B cell (primary cell): ENCODE measurements around the gene CD247. TPM values are rescaled to one million over a fixed set of nuclear protein-coding genes. Genes with fewer than 3 reads are reported as not detected.
A peak's percentile ranks its signal among the peaks of the same experiment; 100 is the strongest.

Experiments
- ATAC-seq: fragments of 200-7000 bp; cut with Tn5 transposase; one replicate; pipeline ENCODE4 v1.10.0; 2021; ENCODE audit warnings: low read depth, mild to moderate bottlenecking, moderate number of reproducible peaks, moderate library complexity
- CTCF ChIA-PET: fragments of 350-600 bp; sonication (Branson Sonifier 250); formaldehyde crosslinking; loops from one replicate; lab custom pipeline; 2021; ENCODE audit warnings: antibody characterized with exemption, inconsistent platforms; lab: Charles Lee
- POLR2A ChIA-PET: fragments of 350-600 bp; sonication (Branson Sonifier 250); formaldehyde crosslinking; loops from one replicate; lab custom pipeline; 2021; ENCODE audit warnings: antibody characterized with exemption; lab: Charles Lee
- DNase-seq: peaks from one replicate; pipeline ENCODE4 v3.0.0; 2013
- H2AFZ ChIP-seq: 2 replicates; pipeline ENCODE4 v1.6.1; 2012; ENCODE audit warnings: mild to moderate bottlenecking, low read depth, low read length; ENCODE audit not compliant: insufficient read depth, poor library complexity, severe bottlenecking
- H3K27ac ChIP-seq, 2 donors: 1 replicate in 1 of 2; 2 replicates in 1 of 2; pipeline ENCODE4 v1.5.1; 2012 to 2013; ENCODE audit warnings: low read length in 2 of 2, mild to moderate bottlenecking in 2 of 2, moderate library complexity in 1 of 2
- H3K27me3 ChIP-seq, 4 experiments: fragments of 200-600 bp in 1 of 4; sonication (generic) in 1 of 4; replicated peaks in 1 of 4; 1 replicate in 2 of 4; 2 replicates in 2 of 4; pipeline versions ENCODE4 v1.6.1 to v1.7.0; 2013 to 2016; ENCODE audit warnings: low read length in 3 of 4, mild to moderate bottlenecking in 2 of 4, mixed read lengths in 1 of 4, moderate library complexity in 1 of 4; ENCODE audit not compliant: insufficient read depth in 4 of 4, control insufficient read depth in 3 of 4; ENCODE audit errors: control extremely low read depth in 1 of 4
- H3K36me3 ChIP-seq, 2 experiments: replicated peaks in 1 of 2; 1 replicate in 1 of 2; 2 replicates in 1 of 2; pipeline versions ENCODE4 v1.6.1 to v1.7.1; 2013; ENCODE audit warnings: low read length in 1 of 2; ENCODE audit not compliant: insufficient read depth in 2 of 2, control insufficient read depth in 1 of 2; ENCODE audit errors: control extremely low read depth in 1 of 2, extremely low read depth in 1 of 2
- H3K4me1 ChIP-seq, 2 donors: fragments of 200-600 bp in 1 of 2; sonication (generic) in 1 of 2; 1 replicate in 1 of 2; 2 replicates in 1 of 2; pipeline versions ENCODE4 v1.5.1 to v1.6.1; 2013 to 2017; ENCODE audit warnings: low read length in 2 of 2; ENCODE audit not compliant: control insufficient read depth in 2 of 2, insufficient read depth in 2 of 2
- H3K4me2 ChIP-seq: replicated peaks from 2 replicates; pipeline ENCODE3; 2012; ENCODE audit warnings: mild to moderate bottlenecking, low read depth, low read length; ENCODE audit not compliant: poor library complexity, severe bottlenecking
- H3K4me3 ChIP-seq, 5 experiments: fragments of 200-600 bp in 1 of 5; sonication (generic) in 1 of 5; 1 replicate in 3 of 5; 2 replicates in 2 of 5; pipeline versions ENCODE4 v1.5.1 to v1.7.0; 2011 to 2016; ENCODE audit warnings: low read length in 4 of 5, mild to moderate bottlenecking in 4 of 5, low read depth in 2 of 5, control low read depth in 1 of 5, moderate library complexity in 1 of 5; ENCODE audit not compliant: insufficient read depth in 1 of 5; ENCODE audit errors: control extremely low read depth in 1 of 5, extremely low read depth in 1 of 5
- H3K79me2 ChIP-seq: fragments of 200-600 bp; sonication (generic); one replicate; pipeline ENCODE4 v1.6.0; 2016; ENCODE audit warnings: low read length; ENCODE audit not compliant: control insufficient read depth, insufficient read depth
- H3K9ac ChIP-seq: fragments of 200-600 bp; sonication (generic); 2 replicates; pipeline ENCODE4 v1.6.1; 2017; ENCODE audit warnings: mild to moderate bottlenecking, low read length, moderate library complexity
- H3K9me3 ChIP-seq, 3 donors: one replicate each; pipeline versions ENCODE4 v1.6.1 to v1.7.1; 2013; ENCODE audit warnings: low read length in 2 of 3; ENCODE audit not compliant: control insufficient read depth in 2 of 3, insufficient read depth in 1 of 3; ENCODE audit errors: control extremely low read depth in 1 of 3
- H4K20me1 ChIP-seq: 2 replicates; pipeline ENCODE4 v1.6.0; 2012; ENCODE audit warnings: mild to moderate bottlenecking, low read length; ENCODE audit not compliant: insufficient read depth, control insufficient read depth, poor library complexity, severe bottlenecking
- H3K27ac Mint-ChIP-seq: one replicate; pipeline ENCODE4 v1.8.0; 2021; ENCODE audit warnings: mixed read lengths
- H3K27me3 Mint-ChIP-seq: one replicate; pipeline ENCODE4 v1.8.0; 2021; ENCODE audit warnings: mixed read lengths
- H3K4me1 Mint-ChIP-seq: one replicate; pipeline ENCODE4 v1.8.0; 2021; ENCODE audit warnings: mixed read lengths
- H3K4me3 Mint-ChIP-seq: one replicate; pipeline ENCODE4 v1.8.0; 2021; ENCODE audit warnings: mixed read lengths
- H3K9me3 Mint-ChIP-seq: one replicate; pipeline ENCODE4 v1.8.0; 2022; ENCODE audit warnings: mixed read lengths; ENCODE audit not compliant: insufficient read depth
- EZH2 ChIP-seq: IDR thresholded peaks from 2 replicates; pipeline ENCODE4 v1.6.1; 2012; ENCODE audit warnings: borderline replicate concordance, low read depth, mild to moderate bottlenecking, moderate library complexity, low read length; ENCODE audit not compliant: insufficient read depth, poor library complexity, severe bottlenecking
- WGBS: methylation state at CpG from one replicate; pipeline ENCODE4 v1.1.5; 2013; ENCODE audit warnings: missing lambda C conversion rate; ENCODE audit not compliant: insufficient coverage; 5-methylcytosine and 5-hydroxymethylcytosine counted together
- intact Hi-C: fragments of 100-400 bp; cut with micrococcal nuclease; formaldehyde crosslinking; loops from one replicate; pipeline ENCODE4 v1.10.0; 2022
- polyA plus RNA-seq: library from polyadenylated mRNA; depleted of rRNA; stranded (reverse); fragments of >200 nt; gene quantifications from 2 replicates; pipeline ENCODE4 v1.2.3, GENCODE V29; 2012
- total RNA-seq, 2 donors: library from RNA; stranded (reverse); fragments of 120-200 nt in 1 of 2; gene quantifications; 1 replicate in 1 of 2; 2 replicates in 1 of 2; pipeline versions ENCODE4 v1.2.3 to v1.2.4, GENCODE V29; 2013 to 2022
- TF ChIP-seq, protein P1 (sequence below): fragments of 200-600 bp; IDR thresholded peaks from one replicate; pipeline ENCODE4 v1.8.0; 2022; ENCODE audit warnings: antibody characterized with exemption, mild to moderate bottlenecking

Gene CD247
- total and polyA plus RNA-seq, 2 donors (not counting 1 experiment from before 2014, with no cell fraction given): 2.5 to 10.8 TPM

DNA sequence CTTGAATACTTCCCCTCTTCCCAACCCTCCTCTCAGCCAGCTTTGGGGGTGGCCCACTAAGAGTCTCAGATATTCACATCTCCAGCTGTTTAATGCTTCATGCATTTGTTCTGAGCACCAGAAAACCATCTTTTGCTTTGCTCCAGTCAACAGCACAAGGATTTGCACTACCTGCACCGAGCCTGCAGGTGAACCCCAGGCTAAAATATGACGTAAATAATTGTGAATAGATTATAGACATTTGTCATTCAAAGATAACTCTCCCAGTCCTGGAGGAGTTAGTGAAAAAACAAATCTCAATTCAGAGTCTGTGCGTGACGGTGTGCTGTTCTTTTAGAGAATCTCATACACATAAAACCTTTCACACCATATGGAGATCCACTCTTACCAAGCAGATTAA, 7.4 kb downstream of the CD247 start:
- POLR2A ChIA-PET: no interaction called here
- peaks cover 0 to 15% (median 4%) of the 10 kb centered on the region in 4 experiments for H3K27me3 ChIP-seq
- H2AFZ ChIP-seq: no peak overlapping the region
- ATAC-seq (no peak), DNase-seq (no peak)
- no peak overlapping the region for H3K4me3 ChIP-seq
- WGBS: 100% methylated on average over 2 of the region's 4 CpGs
- H3K27ac ChIP-seq: no peak overlapping the region
- TF ChIP-seq, protein P1, sequence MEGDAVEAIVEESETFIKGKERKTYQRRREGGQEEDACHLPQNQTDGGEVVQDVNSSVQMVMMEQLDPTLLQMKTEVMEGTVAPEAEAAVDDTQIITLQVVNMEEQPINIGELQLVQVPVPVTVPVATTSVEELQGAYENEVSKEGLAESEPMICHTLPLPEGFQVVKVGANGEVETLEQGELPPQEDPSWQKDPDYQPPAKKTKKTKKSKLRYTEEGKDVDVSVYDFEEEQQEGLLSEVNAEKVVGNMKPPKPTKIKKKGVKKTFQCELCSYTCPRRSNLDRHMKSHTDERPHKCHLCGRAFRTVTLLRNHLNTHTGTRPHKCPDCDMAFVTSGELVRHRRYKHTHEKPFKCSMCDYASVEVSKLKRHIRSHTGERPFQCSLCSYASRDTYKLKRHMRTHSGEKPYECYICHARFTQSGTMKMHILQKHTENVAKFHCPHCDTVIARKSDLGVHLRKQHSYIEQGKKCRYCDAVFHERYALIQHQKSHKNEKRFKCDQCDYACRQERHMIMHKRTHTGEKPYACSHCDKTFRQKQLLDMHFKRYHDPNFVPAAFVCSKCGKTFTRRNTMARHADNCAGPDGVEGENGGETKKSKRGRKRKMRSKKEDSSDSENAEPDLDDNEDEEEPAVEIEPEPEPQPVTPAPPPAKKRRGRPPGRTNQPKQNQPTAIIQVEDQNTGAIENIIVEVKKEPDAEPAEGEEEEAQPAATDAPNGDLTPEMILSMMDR: no peak
- TF ChIP-seq EZH2: no peak
- H3K4me2 ChIP-seq: no peak overlapping the region
- no peaks in the 10 kb centered on the region for H3K9me3 ChIP-seq
- intact Hi-C loops: no loop called here
- Mint-ChIP-seq H3K4me1 (no peaks in the 10 kb centered on the region), H3K4me3 (no peak overlapping the region), H3K9me3 (no peaks in the 10 kb centered on the region), H3K27ac (no peak overlapping the region), H3K27me3 (peaks cover 38% of the 10 kb centered on the region)
- CTCF ChIA-PET: interaction anchor here (0.6 to 1.1 kb wide), 2 partner anchors 23 to 304 kb away, joined by 3 read pairs; no protein-coding TSS in a partner anchor
- H3K9ac ChIP-seq: no peak overlapping the region
- no peaks in the 10 kb centered on the region for H3K4me1 ChIP-seq
- no peaks in the 10 kb centered on the region for H3K36me3 ChIP-seq
- H4K20me1 ChIP-seq: no peaks in the 10 kb centered on the region
- no peaks in the 10 kb centered on the region for H3K79me2 ChIP-seq

- H3K36me3 ChIP-seq: no peaks in the 10 kb centered on the region
- no peak overlapping the region for H3K4me3 Mint-ChIP-seq
- no peaks in the 10 kb centered on the region for H3K9me3 Mint-ChIP-seq
- H3K27ac ChIP-seq: no peak overlapping the region
- peaks cover 42% of the 10 kb centered on the region for H3K27me3 Mint-ChIP-seq
- H3K27ac Mint-ChIP-seq: no peak overlapping the region
- H3K9ac ChIP-seq: no peak overlapping the region
- TF ChIP-seq, protein P1: no peak
- no peak for TF ChIP-seq EZH2
- H3K27me3 ChIP-seq: peaks cover 0 to 15% (median 4%) of the 10 kb centered on the region in 4 experiments
- H2AFZ ChIP-seq: no peak overlapping the region
- 71% methylated on average over 3 of the region's 3 CpGs for WGBS
- ChIA-PET POLR2A (interaction anchor here (0.6 kb wide), 1 partner anchor 30 kb away, joined by 3 read pairs; no protein-coding TSS in a partner anchor), CTCF (interaction anchor here (1.1 kb wide), 1 partner anchor 23 kb away, joined by 3 read pairs; no protein-coding TSS in a partner anchor)
- no peaks in the 10 kb centered on the region for H4K20me1 ChIP-seq
- no peaks in the 10 kb centered on the region for H3K4me1 Mint-ChIP-seq
- H3K4me3 ChIP-seq: no peak overlapping the region
- DNase-seq (peak; percentile 9), ATAC-seq (no peak)
- H3K4me2 ChIP-seq: no peak overlapping the region
- no peaks in the 10 kb centered on the region for H3K79me2 ChIP-seq
- no peaks in the 10 kb centered on the region for H3K4me1 ChIP-seq
- H3K9me3 ChIP-seq: no peaks in the 10 kb centered on the region
- intact Hi-C loops: no loop called here
Measured at GRCh38 chr1:167510244-167510643, 8.1 kb downstream of the CD247 start.
